Measurements from ENCODE around the gene TXNDC8. TPM values are rescaled to one million over a fixed set of nuclear protein-coding genes. Genes with fewer than 3 reads are reported as not detected.

The TXNDC8 gene
- total RNA-seq, 4 donors from 2014 or later: not detected

- intact Hi-C loops (cut with DNase I): no loop called here
- no peaks in the 10 kb centered on the region for H3K27me3 ChIP-seq
- no peak overlapping the region for H3K4me3 ChIP-seq (replicated peaks in 1 of 3)
- H3K36me3 ChIP-seq: no peaks in the 10 kb centered on the region
- TF ChIP-seq, protein P1, sequence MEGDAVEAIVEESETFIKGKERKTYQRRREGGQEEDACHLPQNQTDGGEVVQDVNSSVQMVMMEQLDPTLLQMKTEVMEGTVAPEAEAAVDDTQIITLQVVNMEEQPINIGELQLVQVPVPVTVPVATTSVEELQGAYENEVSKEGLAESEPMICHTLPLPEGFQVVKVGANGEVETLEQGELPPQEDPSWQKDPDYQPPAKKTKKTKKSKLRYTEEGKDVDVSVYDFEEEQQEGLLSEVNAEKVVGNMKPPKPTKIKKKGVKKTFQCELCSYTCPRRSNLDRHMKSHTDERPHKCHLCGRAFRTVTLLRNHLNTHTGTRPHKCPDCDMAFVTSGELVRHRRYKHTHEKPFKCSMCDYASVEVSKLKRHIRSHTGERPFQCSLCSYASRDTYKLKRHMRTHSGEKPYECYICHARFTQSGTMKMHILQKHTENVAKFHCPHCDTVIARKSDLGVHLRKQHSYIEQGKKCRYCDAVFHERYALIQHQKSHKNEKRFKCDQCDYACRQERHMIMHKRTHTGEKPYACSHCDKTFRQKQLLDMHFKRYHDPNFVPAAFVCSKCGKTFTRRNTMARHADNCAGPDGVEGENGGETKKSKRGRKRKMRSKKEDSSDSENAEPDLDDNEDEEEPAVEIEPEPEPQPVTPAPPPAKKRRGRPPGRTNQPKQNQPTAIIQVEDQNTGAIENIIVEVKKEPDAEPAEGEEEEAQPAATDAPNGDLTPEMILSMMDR (IDR thresholded peaks at IDR 0.05): no peak
- no peak for TF ChIP-seq POLR2A (IDR thresholded peaks at IDR 0.05)
- H3K27ac ChIP-seq: no peak overlapping the region
- no peaks in the 10 kb centered on the region for H3K4me1 ChIP-seq
- no peaks in the 10 kb centered on the region for H3K9me3 ChIP-seq
- WGBS, 2 donors: 63 to 79% methylated on average over 1 of the region's 1 CpG
- no peak for DNase-seq
Observed at GRCh38 chr9:110338143-110338542, 480 bp upstream of the TXNDC8 start.

GRCh38 chr9:110336363-110336762 lies 1.3 kb downstream of the TXNDC8 start:
- Histone ChIP-seq H3K27me3 (no peaks in the 10 kb centered on the region), H3K36me3 (no peaks in the 10 kb centered on the region), H3K27ac (no peak overlapping the region), H3K4me3 (replicated peaks in 1 of 3) (no peak overlapping the region), H3K4me1 (no peaks in the 10 kb centered on the region), H3K9me3 (no peaks in the 10 kb centered on the region)
- 92 to 100% methylated on average over 1 of the region's 1 CpG for WGBS, 2 donors
- no peak for DNase-seq
- intact Hi-C loops (cut with DNase I): no loop called here
- TF ChIP-seq POLR2A (IDR thresholded peaks at IDR 0.05): no peak
- TF ChIP-seq, protein P1 (IDR thresholded peaks at IDR 0.05): no peak

- no peaks in the 10 kb centered on the region for H3K9me3 ChIP-seq
- intact Hi-C loops (cut with DNase I): no loop called here
- no peak for DNase-seq
- H3K4me3 ChIP-seq (replicated peaks in 1 of 3): no peak overlapping the region
- H3K27me3 ChIP-seq: no peaks in the 10 kb centered on the region
- TF ChIP-seq POLR2A (IDR thresholded peaks at IDR 0.05): no peak
- TF ChIP-seq, protein P1 (IDR thresholded peaks at IDR 0.05): no peak
- H3K36me3 ChIP-seq: no peaks in the 10 kb centered on the region
- H3K4me1 ChIP-seq: no peaks in the 10 kb centered on the region
- no peak overlapping the region for H3K27ac ChIP-seq
Observed at GRCh38 chr9:110334871-110335270, 2.8 kb downstream of the TXNDC8 start.

GRCh38 chr9:110334183-110334582 lies 3.5 kb downstream of the TXNDC8 start:
- WGBS, 2 donors: 87 to 90% methylated on average over 4 of the region's 4 CpGs
- Histone ChIP-seq H3K4me3 (replicated peaks in 1 of 3) (no peak overlapping the region), H3K4me1 (no peaks in the 10 kb centered on the region), H3K36me3 (no peaks in the 10 kb centered on the region), H3K9me3 (no peaks in the 10 kb centered on the region), H3K27me3 (no peaks in the 10 kb centered on the region), H3K27ac (no peak overlapping the region)
- no peak for DNase-seq
- intact Hi-C loops (cut with DNase I): no loop called here
- TF ChIP-seq POLR2A (IDR thresholded peaks at IDR 0.05): no peak
- TF ChIP-seq, protein P1 (IDR thresholded peaks at IDR 0.05): no peak

GRCh38 chr9:110332766-110333165 lies 4.9 kb downstream of the TXNDC8 start:
- intact Hi-C loops (cut with DNase I): no loop called here
- DNase-seq: no peak
- H3K27ac ChIP-seq: no peak overlapping the region
- TF ChIP-seq POLR2A (IDR thresholded peaks at IDR 0.05): no peak
- TF ChIP-seq, protein P1 (IDR thresholded peaks at IDR 0.05): no peak
- 86 to 93% methylated on average over 3 of the region's 3 CpGs for WGBS, 2 donors
- H3K4me1 ChIP-seq: no peaks in the 10 kb centered on the region
- no peaks in the 10 kb centered on the region for H3K36me3 ChIP-seq
- H3K27me3 ChIP-seq: no peaks in the 10 kb centered on the region
- H3K4me3 ChIP-seq (replicated peaks in 1 of 3): no peak overlapping the region
- H3K9me3 ChIP-seq: no peaks in the 10 kb centered on the region

Data from thyroid gland (tissue), 4 donors.